PC-9 (cell line): ENCODE results near the gene SAMD14. TPM values are rescaled to one million over a fixed set of nuclear protein-coding genes. Genes with fewer than 3 reads are reported as not detected.

Source experiments
- BruUV-seq: library from RNA; stranded (reverse); fragments of 400-500 nt; replicated peaks from 2 replicates; lab custom pipeline; 2021; lab: Mats Ljungman, UMichigan
- CTCF ChIA-PET: fragments of 300-600 bp; sonication (Branson Sonifier 250); formaldehyde crosslinking; loops from one replicate; lab custom pipeline; 2022; ENCODE audit warnings: antibody characterized with exemption; lab: Charles Lee
- POLR2A ChIA-PET: fragments of 300-600 bp; sonication (Branson Sonifier 250); formaldehyde crosslinking; loops from one replicate; lab custom pipeline; 2022; ENCODE audit warnings: antibody characterized with exemption; ENCODE audit not compliant: unreplicated experiment; lab: Charles Lee
- DNase-seq, 2 experiments: peaks; one replicate each; pipeline versions ENCODE4 v3.0.0 to v3.0.0-alpha.2; 2015 to 2022; ENCODE audit warnings: mixed read lengths in 1 of 2
- H2AFZ ChIP-seq: fragments of 200-600 bp; sonication (generic); 2 replicates; pipeline ENCODE4 v1.8.1; 2017; ENCODE audit warnings: antibody characterized with exemption
- H3F3A ChIP-seq: fragments of 200-600 bp; sonication (generic); 2 replicates; pipeline ENCODE4 v1.8.1; 2017; ENCODE audit warnings: antibody characterized with exemption, mild to moderate bottlenecking, low read depth; ENCODE audit not compliant: insufficient read depth
- H3K27ac ChIP-seq: fragments of 200-600 bp; sonication (generic); 2 replicates; pipeline ENCODE4 v1.6.1; 2016; ENCODE audit warnings: mixed run types
- H3K27me3 ChIP-seq: fragments of 200-600 bp; sonication (generic); 2 replicates; pipeline ENCODE4 v1.6.1; 2016; ENCODE audit warnings: low read depth, mixed run types; ENCODE audit not compliant: insufficient read depth
- H3K36me3 ChIP-seq: fragments of 200-600 bp; sonication (generic); 2 replicates; pipeline ENCODE4 v1.6.1; 2016; ENCODE audit warnings: low read depth, mixed run types
- H3K4me1 ChIP-seq: fragments of 200-600 bp; sonication (generic); replicated peaks from 2 replicates; pipeline ENCODE4 v1.6.1; 2016; ENCODE audit warnings: mixed run types; ENCODE audit not compliant: insufficient read depth
- H3K4me2 ChIP-seq: fragments of 200-600 bp; sonication (generic); 2 replicates; pipeline ENCODE4 v1.6.1; 2017; ENCODE audit warnings: mixed run types
- H3K4me3 ChIP-seq: fragments of 200-600 bp; sonication (generic); 2 replicates; pipeline ENCODE4 v1.6.1; 2016; ENCODE audit warnings: mixed run types
- H3K79me2 ChIP-seq: fragments of 200-600 bp; sonication (generic); 2 replicates; pipeline ENCODE4 v1.6.1; 2017; ENCODE audit warnings: low read depth, mixed run types
- H3K9me2 ChIP-seq: fragments of 200-600 bp; sonication (generic); 2 replicates; pipeline ENCODE4 v1.8.1; 2017; ENCODE audit warnings: mild to moderate bottlenecking; ENCODE audit not compliant: insufficient read depth
- H3K9me3 ChIP-seq: fragments of 200-600 bp; sonication (generic); 2 replicates; pipeline ENCODE4 v1.8.1; 2016; ENCODE audit warnings: low read depth; ENCODE audit not compliant: insufficient read depth
- H4K20me1 ChIP-seq: fragments of 200-600 bp; sonication (generic); 2 replicates; pipeline ENCODE4 v1.8.1; 2017; ENCODE audit not compliant: insufficient read depth
- EZH2 ChIP-seq: fragments of 200-600 bp; sonication (generic); IDR thresholded peaks from 2 replicates; pipeline ENCODE4 v1.8.0; 2017; ENCODE audit warnings: antibody characterized with exemption, low read depth
- intact Hi-C: fragments of 100-400 bp; cut with micrococcal nuclease; formaldehyde crosslinking; loops from one replicate; pipeline ENCODE4 v1.10.0; 2022; ENCODE audit not compliant: unreplicated experiment
- total RNA-seq: library from RNA; stranded (reverse); gene quantifications from 2 replicates; pipeline ENCODE4 v1.2.3, GENCODE V29; 2021
- TF ChIP-seq, protein P1 (sequence below): fragments of 200-600 bp; sonication (generic); conservative IDR thresholded peaks from 2 replicates; pipeline ENCODE4 v1.6.1; 2017; ENCODE audit warnings: mixed run types, antibody characterized with exemption, mild to moderate bottlenecking, moderate library complexity

The SAMD14 gene
- total RNA-seq, 1 experiment from 2014 or later, result 0.17 TPM

DNA sequence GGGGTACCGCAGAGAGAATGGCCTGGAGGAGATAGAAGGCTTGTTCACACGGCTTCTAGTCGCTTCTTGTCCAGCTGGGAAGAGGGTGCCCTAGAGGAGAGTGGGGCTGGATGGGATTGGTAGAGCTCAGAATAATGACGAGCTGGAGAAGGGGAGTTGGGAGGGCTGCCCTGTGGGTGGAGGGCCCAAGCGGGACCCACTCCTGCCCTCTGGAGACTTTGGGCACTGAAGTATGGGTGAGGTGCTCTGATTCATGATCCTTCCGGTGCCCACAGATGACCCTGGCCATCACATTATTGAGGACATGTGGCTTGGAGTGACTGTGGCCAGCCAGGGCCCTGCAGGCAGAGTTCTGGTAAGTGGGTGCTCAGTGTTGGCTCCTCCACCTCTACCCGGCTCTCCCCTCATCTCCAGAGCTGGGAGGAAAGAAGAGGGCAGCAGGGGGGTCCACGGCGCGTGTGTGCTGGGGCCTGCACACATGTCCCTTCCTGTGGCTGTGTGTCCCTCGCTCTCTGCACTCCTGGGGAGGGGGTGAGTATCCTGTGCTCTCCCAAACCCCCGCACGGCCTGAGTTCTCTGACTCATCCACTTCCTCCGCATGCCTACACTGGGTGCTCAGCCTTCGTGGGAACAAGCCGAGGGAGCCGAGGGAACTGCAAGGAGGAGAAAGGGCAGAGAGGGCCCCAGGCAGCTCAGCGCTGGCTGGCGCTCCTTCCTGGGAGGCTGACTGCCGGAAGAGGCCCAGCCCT is 65.5 kb downstream of the SAMD14 start:
- CTCF ChIA-PET, result interaction anchor here (0.9 kb wide), 1 partner anchor 21 kb away, joined by 3 read pairs; no protein-coding TSS in a partner anchor
- Histone ChIP-seq H3F3A (peaks cover 91% of the 10 kb centered on the region), H3K27me3 (no peaks in the 10 kb centered on the region), H3K9me2 (no peaks in the 10 kb centered on the region), H3K4me2 (peak overlapping the region; percentile 77), H3K9me3 (no peaks in the 10 kb centered on the region), H3K4me1 (peaks cover 82% of the 10 kb centered on the region), H3K36me3 (peaks cover 67% of the 10 kb centered on the region), H4K20me1 (peaks cover 13% of the 10 kb centered on the region), H3K27ac (peak overlapping the region; percentile 97), H3K4me3 (peak overlapping the region; percentile 47; the same call in 1 of the 2 replicates), H2AFZ (no peak overlapping the region), H3K79me2 (peaks cover 83% of the 10 kb centered on the region)
- no TSS peak for BruUV-seq
- peak; percentile 93 to 98 for DNase-seq
- intact Hi-C loops, result loop anchor here (1.0 kb wide), 1 partner anchor 9 kb away; no protein-coding TSS in a partner anchor
- POLR2A ChIA-PET, result interaction anchor here (0.5 to 1.5 kb wide), 9 partner anchors 9 to 802 kb away, joined by 3 to 21 read pairs (median 6); partner anchors contain the start of gene ITGA3
- TF ChIP-seq EZH2, result no peak
- TF ChIP-seq, protein P1, sequence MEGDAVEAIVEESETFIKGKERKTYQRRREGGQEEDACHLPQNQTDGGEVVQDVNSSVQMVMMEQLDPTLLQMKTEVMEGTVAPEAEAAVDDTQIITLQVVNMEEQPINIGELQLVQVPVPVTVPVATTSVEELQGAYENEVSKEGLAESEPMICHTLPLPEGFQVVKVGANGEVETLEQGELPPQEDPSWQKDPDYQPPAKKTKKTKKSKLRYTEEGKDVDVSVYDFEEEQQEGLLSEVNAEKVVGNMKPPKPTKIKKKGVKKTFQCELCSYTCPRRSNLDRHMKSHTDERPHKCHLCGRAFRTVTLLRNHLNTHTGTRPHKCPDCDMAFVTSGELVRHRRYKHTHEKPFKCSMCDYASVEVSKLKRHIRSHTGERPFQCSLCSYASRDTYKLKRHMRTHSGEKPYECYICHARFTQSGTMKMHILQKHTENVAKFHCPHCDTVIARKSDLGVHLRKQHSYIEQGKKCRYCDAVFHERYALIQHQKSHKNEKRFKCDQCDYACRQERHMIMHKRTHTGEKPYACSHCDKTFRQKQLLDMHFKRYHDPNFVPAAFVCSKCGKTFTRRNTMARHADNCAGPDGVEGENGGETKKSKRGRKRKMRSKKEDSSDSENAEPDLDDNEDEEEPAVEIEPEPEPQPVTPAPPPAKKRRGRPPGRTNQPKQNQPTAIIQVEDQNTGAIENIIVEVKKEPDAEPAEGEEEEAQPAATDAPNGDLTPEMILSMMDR, result no peak

DNA sequence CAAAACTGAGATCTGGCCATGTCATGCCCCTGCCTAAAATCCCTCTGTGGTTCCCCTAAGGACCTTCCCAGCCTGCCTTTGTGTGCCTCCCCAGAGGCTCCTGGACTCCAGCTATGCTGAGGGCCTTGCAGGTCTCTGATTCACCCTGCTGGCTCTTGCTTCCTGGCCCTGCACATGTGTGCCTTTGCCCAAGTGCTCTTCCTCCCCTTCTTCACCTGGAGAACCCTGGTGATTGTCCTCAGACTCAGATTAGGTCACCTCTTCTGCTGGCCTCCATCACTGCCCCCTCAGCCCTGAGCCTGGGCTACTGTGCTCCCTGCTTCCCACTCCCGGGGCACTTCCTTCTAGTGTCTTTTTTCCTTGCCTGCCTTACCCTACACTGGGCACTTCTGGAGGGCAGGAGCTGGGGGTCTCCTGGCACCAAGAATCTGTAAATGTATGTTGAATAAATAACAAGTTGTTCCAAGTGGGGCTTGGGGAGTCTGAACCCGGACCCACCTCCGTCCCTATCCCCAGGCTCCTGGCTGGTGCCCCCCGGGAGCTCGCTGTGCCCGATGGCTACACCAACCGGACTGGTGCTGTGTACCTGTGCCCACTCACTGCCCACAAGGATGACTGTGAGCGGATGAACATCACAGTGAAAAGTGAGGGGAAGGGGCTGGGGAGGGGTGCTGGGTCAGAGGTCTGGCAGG is 66.3 kb downstream of the SAMD14 start:
- ChIA-PET CTCF (no interaction called here), POLR2A (interaction anchor here (0.6 to 1.5 kb wide), 3 partner anchors 9 to 803 kb away, joined by 4 to 21 read pairs (median 4); no protein-coding TSS in a partner anchor)
- intact Hi-C loops, result loop anchor here (1.0 kb wide), 1 partner anchor 8 kb away; no protein-coding TSS in a partner anchor
- H3K4me1 ChIP-seq, result peaks cover 84% of the 10 kb centered on the region
- no peaks in the 10 kb centered on the region for H3K9me2 ChIP-seq
- TSS peak; percentile 6 for BruUV-seq
- H3K79me2 ChIP-seq, result peaks cover 84% of the 10 kb centered on the region
- TF ChIP-seq EZH2, result no peak
- TF ChIP-seq, protein P1, result no peak
- peak overlapping the region; percentile 47 for H3K4me3 ChIP-seq
- peak in 1 of 2 experiments; percentile 81 for DNase-seq
- H3K36me3 ChIP-seq, result peaks cover 68% of the 10 kb centered on the region
- H2AFZ ChIP-seq, result no peak overlapping the region
- peaks cover 8% of the 10 kb centered on the region for H4K20me1 ChIP-seq
- peak overlapping the region; percentile 77 for H3K4me2 ChIP-seq
- no peaks in the 10 kb centered on the region for H3K9me3 ChIP-seq
- H3F3A ChIP-seq, result peaks cover 92% of the 10 kb centered on the region
- no peaks in the 10 kb centered on the region for H3K27me3 ChIP-seq
- H3K27ac ChIP-seq, result peak overlapping the region; percentile 97
